NB4 (cell line): ENCODE results near the gene GSK3B.
A peak's percentile ranks its signal among the peaks of the same experiment; 100 is the strongest.

Experiments used
- DNase-seq: peaks from one replicate; pipeline ENCODE4 v3.0.0; 2010; ENCODE audit warnings: low read depth
- H3K4me3 ChIP-seq: one replicate; pipeline ENCODE4 v1.5.1; 2011; ENCODE audit warnings: mild to moderate bottlenecking, low read depth, low read length, moderate library complexity
- MYC ChIP-seq: IDR thresholded peaks from 2 replicates; pipeline ENCODE4 v1.6.1; 2011; ENCODE audit warnings: low read depth, low read length
- POLR2A ChIP-seq: IDR thresholded peaks from 2 replicates; pipeline ENCODE4 v1.6.1; 2011; ENCODE audit warnings: mild to moderate bottlenecking; ENCODE audit not compliant: insufficient read length; ENCODE audit errors: extremely low read depth
- TF ChIP-seq, protein P1 (sequence below): IDR thresholded peaks from one replicate; pipeline ENCODE4 v1.5.1; 2012; ENCODE audit warnings: low read depth, low read length
- TF ChIP-seq, protein P2 (sequence below): IDR thresholded peaks from 2 replicates; pipeline ENCODE4 v1.6.1; 2011; ENCODE audit warnings: low read depth, low read length

GSK3B gene

DNA sequence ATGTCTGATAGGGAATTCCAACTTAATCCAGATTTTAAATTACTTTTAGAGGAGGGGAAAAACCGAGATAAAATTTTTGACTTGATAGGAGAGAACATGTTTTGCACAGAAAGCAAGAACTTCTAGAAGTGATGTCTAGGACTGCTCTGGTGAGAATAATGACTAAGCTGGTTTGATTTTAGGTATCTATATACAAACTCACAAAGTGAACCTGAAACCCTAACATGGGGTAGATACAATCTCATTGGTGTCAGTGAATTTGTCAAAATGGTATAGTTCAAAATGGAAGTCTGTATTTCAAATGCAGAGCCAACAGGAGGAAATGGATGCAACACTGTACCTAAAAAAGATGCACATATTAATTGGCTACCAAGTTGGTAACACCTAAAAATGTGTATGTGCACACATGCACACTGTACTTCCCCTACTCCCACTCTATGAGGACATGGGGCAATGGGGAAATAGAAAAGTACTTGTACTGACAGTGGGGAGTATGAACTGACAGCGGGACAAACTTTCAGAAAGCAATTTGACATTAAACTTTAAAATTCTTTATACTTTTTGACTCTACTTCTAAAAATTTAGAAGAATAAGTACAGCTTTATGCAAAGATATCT, 259.4 kb downstream of the GSK3B start:
- TF ChIP-seq, protein P1, sequence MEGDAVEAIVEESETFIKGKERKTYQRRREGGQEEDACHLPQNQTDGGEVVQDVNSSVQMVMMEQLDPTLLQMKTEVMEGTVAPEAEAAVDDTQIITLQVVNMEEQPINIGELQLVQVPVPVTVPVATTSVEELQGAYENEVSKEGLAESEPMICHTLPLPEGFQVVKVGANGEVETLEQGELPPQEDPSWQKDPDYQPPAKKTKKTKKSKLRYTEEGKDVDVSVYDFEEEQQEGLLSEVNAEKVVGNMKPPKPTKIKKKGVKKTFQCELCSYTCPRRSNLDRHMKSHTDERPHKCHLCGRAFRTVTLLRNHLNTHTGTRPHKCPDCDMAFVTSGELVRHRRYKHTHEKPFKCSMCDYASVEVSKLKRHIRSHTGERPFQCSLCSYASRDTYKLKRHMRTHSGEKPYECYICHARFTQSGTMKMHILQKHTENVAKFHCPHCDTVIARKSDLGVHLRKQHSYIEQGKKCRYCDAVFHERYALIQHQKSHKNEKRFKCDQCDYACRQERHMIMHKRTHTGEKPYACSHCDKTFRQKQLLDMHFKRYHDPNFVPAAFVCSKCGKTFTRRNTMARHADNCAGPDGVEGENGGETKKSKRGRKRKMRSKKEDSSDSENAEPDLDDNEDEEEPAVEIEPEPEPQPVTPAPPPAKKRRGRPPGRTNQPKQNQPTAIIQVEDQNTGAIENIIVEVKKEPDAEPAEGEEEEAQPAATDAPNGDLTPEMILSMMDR: no peak
- TF ChIP-seq MYC: no peak
- no peak for TF ChIP-seq POLR2A
- TF ChIP-seq, protein P2, sequence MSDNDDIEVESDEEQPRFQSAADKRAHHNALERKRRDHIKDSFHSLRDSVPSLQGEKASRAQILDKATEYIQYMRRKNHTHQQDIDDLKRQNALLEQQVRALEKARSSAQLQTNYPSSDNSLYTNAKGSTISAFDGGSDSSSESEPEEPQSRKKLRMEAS: no peak
- H3K4me3 ChIP-seq: no peak overlapping the region
- DNase-seq: peak; percentile 19

DNA sequence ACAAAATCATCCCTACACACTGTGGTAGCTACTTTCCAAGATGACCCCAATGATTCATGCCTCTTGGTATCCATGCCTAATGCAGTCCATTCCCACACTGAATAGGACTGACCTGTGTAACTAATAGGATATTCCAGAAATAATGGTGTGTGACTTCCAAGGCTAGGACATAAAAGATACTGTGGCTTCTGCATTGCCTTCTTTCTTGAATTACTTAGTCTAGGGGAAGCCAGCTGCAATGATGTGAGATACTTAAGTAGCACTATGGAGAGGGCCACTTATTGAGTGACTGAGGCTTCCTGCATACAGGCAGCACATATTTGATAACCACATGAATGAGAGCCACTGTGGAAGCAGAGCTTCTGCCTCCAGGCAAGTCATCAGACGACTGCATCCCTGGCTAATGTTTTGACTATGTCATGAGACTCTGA, 262.3 kb downstream of the GSK3B start:
- H3K4me3 ChIP-seq: no peak overlapping the region
- no peak for DNase-seq
- TF ChIP-seq, protein P2: no peak
- TF ChIP-seq, protein P1: no peak
- no peak for TF ChIP-seq POLR2A
- TF ChIP-seq MYC: no peak

DNA sequence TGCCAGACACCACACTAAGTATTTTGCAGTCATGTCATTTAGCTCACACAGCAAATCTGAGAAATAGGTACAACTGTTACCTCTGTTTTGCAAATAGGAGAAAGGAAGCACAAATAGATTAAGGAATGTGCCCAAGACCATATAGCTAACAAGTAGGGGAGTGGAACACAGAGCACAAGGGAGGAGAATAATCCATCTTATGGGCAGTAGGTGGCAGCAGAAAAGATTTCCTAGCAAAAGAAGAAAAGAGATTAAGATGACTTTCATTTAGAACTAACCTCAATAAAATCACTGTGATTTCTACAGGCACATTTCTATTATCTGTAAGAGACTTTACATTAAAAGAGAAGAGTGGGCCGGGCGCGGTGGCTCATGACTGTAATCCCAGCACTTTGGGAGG, 263.2 kb downstream of the GSK3B start:
- DNase-seq: no peak
- TF ChIP-seq MYC (no peak), POLR2A (no peak)
- TF ChIP-seq, protein P1: no peak
- TF ChIP-seq, protein P2: no peak
- no peak overlapping the region for H3K4me3 ChIP-seq

DNA sequence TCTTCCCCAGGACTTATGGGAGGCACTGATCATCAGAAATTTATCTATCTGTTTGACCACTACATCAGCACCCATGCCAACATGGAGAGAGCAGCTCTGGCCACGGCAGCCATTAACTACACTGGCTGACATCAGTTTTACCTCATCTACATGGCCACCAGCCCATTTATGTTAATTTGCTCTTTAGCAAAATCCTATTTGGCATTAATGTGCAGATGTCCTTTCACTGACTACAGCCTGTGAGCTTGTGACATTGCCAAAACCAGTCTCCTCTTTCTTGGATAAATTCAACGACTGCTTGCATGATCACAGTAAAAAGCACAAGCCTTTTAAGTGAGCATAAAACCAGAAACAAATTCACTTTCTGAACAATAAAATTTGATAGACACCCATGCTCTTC, 264.8 kb downstream of the GSK3B start:
- no peak for DNase-seq
- TF ChIP-seq, protein P2: no peak
- TF ChIP-seq, protein P1: no peak
- TF ChIP-seq MYC: no peak
- no peak for TF ChIP-seq POLR2A
- no peak overlapping the region for H3K4me3 ChIP-seq

DNA sequence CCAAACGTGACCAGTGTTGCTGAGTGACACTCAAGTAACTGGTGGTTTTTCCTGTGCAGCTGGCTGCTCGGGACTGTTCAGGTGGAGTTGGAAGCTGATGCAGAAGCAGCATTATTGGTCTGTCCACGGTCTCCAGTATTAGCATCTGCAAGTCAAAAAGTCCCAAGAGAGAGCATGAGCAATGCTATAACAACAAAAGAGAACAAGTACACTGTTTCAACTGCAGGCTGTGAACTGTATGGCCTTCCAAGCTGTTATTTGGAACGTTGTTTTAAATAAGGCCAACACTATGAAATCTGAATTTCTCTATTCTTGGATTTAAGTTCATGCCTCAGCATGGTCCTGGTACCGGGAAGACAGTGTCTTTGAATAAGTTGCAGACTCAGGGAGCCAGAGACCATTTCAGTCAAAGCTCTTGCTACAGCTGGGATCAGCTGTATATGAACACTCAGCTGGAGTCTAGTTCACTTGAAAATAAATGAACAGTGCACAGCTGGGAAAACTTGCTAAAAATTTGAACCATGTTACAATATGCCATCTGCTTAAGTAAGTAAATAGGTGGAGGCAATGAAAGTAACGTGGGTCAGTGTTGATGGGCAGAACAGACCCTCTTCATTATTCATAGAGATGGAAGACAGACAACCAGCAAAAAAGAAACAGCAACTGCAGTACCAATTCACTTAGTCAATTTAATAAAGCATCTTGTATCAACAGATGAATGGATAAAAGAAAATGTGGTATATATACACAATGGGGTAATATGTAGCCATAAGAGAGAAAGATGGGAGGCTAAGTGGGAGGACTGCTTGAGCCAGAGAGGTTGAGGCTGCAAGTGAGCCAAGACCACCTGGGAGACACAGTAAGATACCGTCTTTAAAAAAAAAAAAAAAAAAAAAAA, 267.3 kb downstream of the GSK3B start:
- DNase-seq: no peak
- no peak for TF ChIP-seq POLR2A
- TF ChIP-seq, protein P2: no peak
- TF ChIP-seq, protein P1: no peak
- TF ChIP-seq MYC: no peak
- no peak overlapping the region for H3K4me3 ChIP-seq
